Measurements from ENCODE around the gene MELTF. TPM values are rescaled to one million over a fixed set of nuclear protein-coding genes. Genes with fewer than 3 reads are reported as not detected.

Gene MELTF
- total RNA-seq, 1 experiment from 2014 or later, result 7.3 TPM

- no peak for TF ChIP-seq CDX4 (CRISPR knock-in tag; IDR thresholded peaks at IDR 0.05; ENCODE audit: borderline replicate concordance)
Measured at GRCh38 chr3:196997311-196997710, 32.3 kb downstream of the MELTF start (continued).

- no peaks in the 10 kb centered on the region for H3K9me3 Mint-ChIP-seq
- H3K27me3 Mint-ChIP-seq (ENCODE audit: low read depth), result peaks cover 6% of the 10 kb centered on the region
- H3K27ac Mint-ChIP-seq, result no peak overlapping the region
- no peaks in the 10 kb centered on the region for H3K36me3 Mint-ChIP-seq
- no peak for DNase-seq (ENCODE audit: low spot score)
- ChIA-PET CTCF (no interaction called here), POLR2A (no interaction called here)
- peaks cover 6% of the 10 kb centered on the region; the same call in 1 of the 2 replicates for H3K4me1 Mint-ChIP-seq
- no peak overlapping the region for H3K4me3 Mint-ChIP-seq
- ATAC-seq, result no peak
- TF ChIP-seq ZBTB43 (CRISPR knock-in tag; IDR thresholded peaks at IDR 0.05), result no peak
- no peak for TF ChIP-seq ZNF416 (CRISPR knock-in tag; IDR thresholded peaks at IDR 0.05)
- no peak for TF ChIP-seq ZMAT4 (CRISPR knock-in tag; IDR thresholded peaks at IDR 0.05)
- TF ChIP-seq CBFB (CRISPR knock-in tag; IDR thresholded peaks at IDR 0.05; ENCODE audit: low read depth), result no peak
- no peak for TF ChIP-seq CDX4 (CRISPR knock-in tag; IDR thresholded peaks at IDR 0.05; ENCODE audit: borderline replicate concordance)
- TF ChIP-seq ATF3 (CRISPR knock-in tag; conservative IDR thresholded peaks at IDR 0.05), result no peak
- TF ChIP-seq PRDM15 (CRISPR knock-in tag; IDR thresholded peaks at IDR 0.05), result no peak
- TF ChIP-seq TP53 (CRISPR knock-in tag; IDR thresholded peaks at IDR 0.05), result no peak
- no peak for TF ChIP-seq USF2 (CRISPR knock-in tag; IDR thresholded peaks at IDR 0.05)
- no peak for TF ChIP-seq ZSCAN18 (CRISPR knock-in tag; IDR thresholded peaks at IDR 0.05)
- TF ChIP-seq KAT7 (CRISPR knock-in tag; IDR thresholded peaks at IDR 0.05; ENCODE audit: borderline replicate concordance), result no peak
- TF ChIP-seq FOXP1 (CRISPR knock-in tag; IDR thresholded peaks at IDR 0.05; ENCODE audit: borderline replicate concordance), result no peak
- TF ChIP-seq RORB (CRISPR knock-in tag; IDR thresholded peaks at IDR 0.05), result no peak
- TF ChIP-seq ATF1 (CRISPR knock-in tag; IDR thresholded peaks at IDR 0.05), result no peak
Measured at GRCh38 chr3:196996454-196997265, 33.0 kb downstream of the MELTF start.
